Stimulated activated naive B cell treated with anti-CD40 and anti-IgM and Interleukin-4, amounts not matched to agents 10 μg/mL and 1 μg/mL and 100 μg/mL, for 72 hours (primary cell): ENCODE measurements around the gene ALX3.

Source experiments
- ATAC-seq, 2 donors: fragments of 150-1000 bp; cut with Tn5 transposase; replicated peaks; 2 replicates each; pipeline ENCODE4 v1.10.0; 2021; ENCODE audit warnings: moderate library complexity in 1 of 2
- DNase-seq: peaks from one replicate; pipeline ENCODE4 v3.0.0; 2021
- H3K27ac Mint-ChIP-seq: one replicate; pipeline ENCODE4 v1.8.0; 2022; ENCODE audit warnings: mild to moderate bottlenecking, mixed read lengths
- H3K27me3 Mint-ChIP-seq, 2 donors: one replicate each; pipeline ENCODE4 v1.8.0; 2022; ENCODE audit warnings: mixed read lengths in 2 of 2
- H3K36me3 Mint-ChIP-seq, 2 donors: one replicate each; pipeline ENCODE4 v1.8.0; 2022; ENCODE audit warnings: mixed read lengths in 2 of 2, mild to moderate bottlenecking in 1 of 2
- H3K4me1 Mint-ChIP-seq, 2 donors: one replicate each; pipeline ENCODE4 v1.8.0; 2022; ENCODE audit warnings: mixed read lengths in 2 of 2, mild to moderate bottlenecking in 1 of 2
- H3K4me3 Mint-ChIP-seq, 2 donors: one replicate each; pipeline ENCODE4 v1.8.0; 2022; ENCODE audit warnings: mild to moderate bottlenecking in 2 of 2, mixed read lengths in 2 of 2, moderate library complexity in 1 of 2
- H3K9me3 Mint-ChIP-seq, 2 donors: one replicate each; pipeline ENCODE4 v1.8.0; 2022; ENCODE audit warnings: mixed read lengths in 2 of 2, mild to moderate bottlenecking in 1 of 2

ALX3 gene

GRCh38 chr1:110098222-110099026 is 28.0 kb upstream of the ALX3 start:
- ATAC-seq = no peak
- H3K4me1 Mint-ChIP-seq = peaks cover 20 to 27% of the 10 kb centered on the region in 2 donors

GRCh38 chr1:110097507-110098221 is 27.2 kb upstream of the ALX3 start:
- Mint-ChIP-seq H3K27me3 (peaks cover 14 to 16% of the 10 kb centered on the region in 2 donors), H3K27ac (no peak overlapping the region), H3K36me3 (no peaks in the 10 kb centered on the region), H3K9me3 (no peaks in the 10 kb centered on the region), H3K4me3 (no peak overlapping the region), H3K4me1 (peaks cover 19 to 20% of the 10 kb centered on the region in 2 donors)
- no peak for DNase-seq
- ATAC-seq = no peak

More at GRCh38 chr1:110098222-110099026, 28.0 kb upstream of the ALX3 start:
- H3K9me3 Mint-ChIP-seq = no peaks in the 10 kb centered on the region
- peaks cover 13 to 16% of the 10 kb centered on the region in 2 donors for H3K27me3 Mint-ChIP-seq
- H3K36me3 Mint-ChIP-seq = no peaks in the 10 kb centered on the region
- H3K27ac Mint-ChIP-seq = no peak overlapping the region
- DNase-seq = no peak
- H3K4me3 Mint-ChIP-seq = no peak overlapping the region

GRCh38 chr1:110094931-110095654 is 24.6 kb upstream of the ALX3 start:
- no peak for ATAC-seq
- no peak for DNase-seq
- Mint-ChIP-seq H3K27me3 (peaks cover 19 to 22% of the 10 kb centered on the region in 2 donors), H3K36me3 (no peaks in the 10 kb centered on the region), H3K27ac (no peak overlapping the region), H3K4me1 (peaks cover 0 to 1% of the 10 kb centered on the region in 2 donors), H3K9me3 (no peaks in the 10 kb centered on the region), H3K4me3 (no peak overlapping the region)

GRCh38 chr1:110092991-110093390 is 22.5 kb upstream of the ALX3 start:
- no peaks in the 10 kb centered on the region for H3K36me3 Mint-ChIP-seq
- no peak overlapping the region for H3K27ac Mint-ChIP-seq
- ATAC-seq (no peak), DNase-seq (no peak)
- H3K27me3 Mint-ChIP-seq = peaks cover 18 to 21% of the 10 kb centered on the region in 2 donors
- H3K4me1 Mint-ChIP-seq = peaks cover 1 to 5% of the 10 kb centered on the region in 2 donors
- H3K9me3 Mint-ChIP-seq = no peaks in the 10 kb centered on the region
- H3K4me3 Mint-ChIP-seq = no peak overlapping the region

- H3K27me3 Mint-ChIP-seq = peaks cover 22 to 28% of the 10 kb centered on the region in 2 donors
- ATAC-seq (no peak), DNase-seq (no peak)
- H3K4me1 Mint-ChIP-seq = peaks cover 4 to 7% of the 10 kb centered on the region in 2 donors
- H3K27ac Mint-ChIP-seq = no peak overlapping the region
- H3K9me3 Mint-ChIP-seq = no peaks in the 10 kb centered on the region
- no peaks in the 10 kb centered on the region for H3K36me3 Mint-ChIP-seq
- no peak overlapping the region for H3K4me3 Mint-ChIP-seq
These were observed 21.3 kb upstream of the ALX3 start for GRCh38 chr1:110091791-110092190.

GRCh38 chr1:110091381-110091780 is 20.9 kb upstream of the ALX3 start:
- no peak overlapping the region for H3K27ac Mint-ChIP-seq
- H3K4me1 Mint-ChIP-seq = peaks cover 4 to 7% of the 10 kb centered on the region in 2 donors
- no peaks in the 10 kb centered on the region for H3K36me3 Mint-ChIP-seq
- DNase-seq (no peak), ATAC-seq (no peak)
- H3K9me3 Mint-ChIP-seq = no peaks in the 10 kb centered on the region
- H3K4me3 Mint-ChIP-seq = no peak overlapping the region
- peaks cover 22 to 32% of the 10 kb centered on the region in 2 donors for H3K27me3 Mint-ChIP-seq

GRCh38 chr1:110089561-110090275 is 19.2 kb upstream of the ALX3 start:
- Mint-ChIP-seq H3K27ac (no peak overlapping the region), H3K9me3 (no peaks in the 10 kb centered on the region), H3K36me3 (no peaks in the 10 kb centered on the region), H3K4me1 (peaks cover 4 to 8% of the 10 kb centered on the region in 2 donors), H3K27me3 (peaks cover 31 to 36% of the 10 kb centered on the region in 2 donors), H3K4me3 (no peak overlapping the region)
- DNase-seq = no peak
- ATAC-seq = no peak

GRCh38 chr1:110088739-110089316 is 18.4 kb upstream of the ALX3 start:
- Mint-ChIP-seq H3K27ac (peak overlapping the region; percentile 43), H3K27me3 (peaks cover 26 to 40% of the 10 kb centered on the region in 2 donors), H3K9me3 (no peaks in the 10 kb centered on the region), H3K4me3 (no peak overlapping the region), H3K4me1 (peaks cover 10 to 13% of the 10 kb centered on the region in 2 donors), H3K36me3 (peaks cover 0 to 2% of the 10 kb centered on the region in 2 donors)
- DNase-seq (no peak), ATAC-seq (no peak)

- Mint-ChIP-seq H3K4me1 (peaks cover 18 to 19% of the 10 kb centered on the region in 2 donors), H3K27me3 (peaks cover 33 to 47% of the 10 kb centered on the region in 2 donors), H3K36me3 (peaks cover 0 to 2% of the 10 kb centered on the region in 2 donors), H3K27ac (peak overlapping the region; percentile 43), H3K9me3 (no peaks in the 10 kb centered on the region), H3K4me3 (no peak overlapping the region)
- ATAC-seq (peak; percentile 75), DNase-seq (no peak)
These were observed 17.6 kb upstream of the ALX3 start for GRCh38 chr1:110087812-110088738.

- Mint-ChIP-seq H3K36me3 (peaks cover 0 to 2% of the 10 kb centered on the region in 2 donors), H3K27me3 (peaks cover 36 to 50% of the 10 kb centered on the region in 2 donors), H3K9me3 (no peaks in the 10 kb centered on the region), H3K27ac (no peak overlapping the region), H3K4me3 (no peak overlapping the region), H3K4me1 (peaks cover 17 to 19% of the 10 kb centered on the region in 2 donors)
- ATAC-seq (no peak), DNase-seq (no peak)
These were observed 16.5 kb upstream of the ALX3 start for GRCh38 chr1:110086961-110087360.

GRCh38 chr1:110085671-110086070 is 15.2 kb upstream of the ALX3 start:
- Mint-ChIP-seq H3K4me1 (peaks cover 17 to 19% of the 10 kb centered on the region in 2 donors), H3K4me3 (no peak overlapping the region), H3K36me3 (peaks cover 0 to 2% of the 10 kb centered on the region in 2 donors), H3K9me3 (no peaks in the 10 kb centered on the region), H3K27ac (no peak overlapping the region), H3K27me3 (peaks cover 46 to 60% of the 10 kb centered on the region in 2 donors)
- ATAC-seq = no peak
- no peak for DNase-seq

- Mint-ChIP-seq H3K9me3 (no peaks in the 10 kb centered on the region), H3K4me1 (peaks cover 17 to 19% of the 10 kb centered on the region in 2 donors), H3K27me3 (peaks cover 57 to 72% of the 10 kb centered on the region in 2 donors), H3K4me3 (peak overlapping the region; percentile 75 to 89), H3K27ac (peak overlapping the region; percentile 89), H3K36me3 (peaks cover 0 to 2% of the 10 kb centered on the region in 2 donors)
- ATAC-seq = peak; percentile 77 to 78
- DNase-seq = peak; percentile 28
These were observed 14.0 kb upstream of the ALX3 start for GRCh38 chr1:110084227-110085078.
